ENCODE measurements around the gene TMEM74B.

Gene TMEM74B

DNA sequence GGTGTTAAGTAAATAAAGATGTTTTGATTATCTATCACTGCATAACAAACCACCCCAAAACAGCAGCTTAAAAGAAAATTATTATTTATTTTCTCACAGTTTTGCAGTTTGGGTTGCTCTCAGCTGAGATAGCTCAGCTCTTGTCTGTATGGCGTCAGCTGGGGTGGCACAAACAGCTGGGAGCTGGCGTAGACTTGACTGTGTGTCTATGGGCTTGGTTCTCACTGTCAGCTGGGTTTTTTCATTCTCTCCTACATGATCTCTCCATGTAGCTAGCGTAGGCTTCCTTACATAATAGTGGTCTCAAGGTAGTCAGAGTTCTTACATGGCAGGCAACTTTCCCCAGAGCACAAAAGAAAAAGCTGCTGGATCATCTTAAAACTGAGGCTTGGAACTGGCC lies 6.5 kb upstream of the TMEM74B start:
- no peak for TF ChIP-seq CTCF (conservative IDR thresholded peaks at IDR 0.05; ENCODE audit: low read length)
- H3K4me3 ChIP-seq (ENCODE audit: low read length) = no peak overlapping the region
- no peak for DNase-seq (ENCODE audit: low read depth)

DNA sequence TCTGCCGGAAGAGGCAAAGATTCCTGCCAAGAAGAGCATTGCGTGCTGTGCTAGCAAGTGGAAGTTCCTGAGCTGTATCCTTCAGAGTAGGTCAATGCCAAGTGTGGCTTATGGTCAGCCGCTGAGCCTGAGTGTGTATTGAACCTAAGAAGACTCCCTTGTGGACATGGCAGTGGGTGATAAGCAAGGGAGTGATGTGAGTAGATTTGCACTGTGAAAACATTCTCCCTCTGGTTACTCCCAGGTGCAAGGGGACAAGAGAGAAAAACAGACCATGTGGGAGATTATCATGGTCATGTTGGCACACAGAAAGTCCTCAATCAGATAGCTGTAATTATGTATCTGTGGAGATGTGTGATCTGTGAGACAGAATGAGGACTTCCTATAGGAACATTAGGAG lies 6.1 kb upstream of the TMEM74B start:
- no peak overlapping the region for H3K4me3 ChIP-seq (ENCODE audit: low read length)
- no peak for TF ChIP-seq CTCF (conservative IDR thresholded peaks at IDR 0.05; ENCODE audit: low read length)
- no peak for DNase-seq (ENCODE audit: low read depth)

DNA sequence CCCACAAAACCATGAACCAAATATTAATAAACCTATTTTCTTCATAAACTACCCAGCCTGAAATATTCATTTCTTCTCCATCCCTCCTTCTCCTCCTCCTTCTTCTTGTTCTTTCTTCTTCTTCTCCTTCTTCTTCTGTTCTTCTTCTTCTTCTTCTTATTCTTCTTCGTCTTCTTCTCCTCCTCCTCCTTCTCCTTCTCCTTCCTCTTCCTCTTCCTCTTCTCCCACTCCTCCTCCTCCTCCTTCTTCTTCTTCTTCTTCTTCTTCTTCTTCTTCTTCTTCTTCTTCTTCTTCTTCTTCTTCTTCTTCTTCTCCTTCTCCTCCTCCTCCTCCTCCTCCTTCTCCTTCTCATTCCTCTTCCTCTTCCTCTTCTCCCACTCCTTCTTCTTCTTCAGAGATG lies 5.0 kb upstream of the TMEM74B start:
- no peak for TF ChIP-seq CTCF (conservative IDR thresholded peaks at IDR 0.05; ENCODE audit: low read length)
- H3K4me3 ChIP-seq (ENCODE audit: low read length) = no peak overlapping the region
- DNase-seq (ENCODE audit: low read depth) = no peak

GRCh38 chr20:1188347-1188746 lies 3.6 kb upstream of the TMEM74B start:
- no peak overlapping the region for H3K4me3 ChIP-seq (ENCODE audit: low read length)
- DNase-seq (ENCODE audit: low read depth) = no peak
- no peak for TF ChIP-seq CTCF (conservative IDR thresholded peaks at IDR 0.05; ENCODE audit: low read length)

- no peak for TF ChIP-seq CTCF (conservative IDR thresholded peaks at IDR 0.05; ENCODE audit: low read length)
- H3K4me3 ChIP-seq (ENCODE audit: low read length) = no peak overlapping the region
- DNase-seq (ENCODE audit: low read depth) = no peak
These were observed 2.9 kb upstream of the TMEM74B start for GRCh38 chr20:1187605-1188171.

- DNase-seq (ENCODE audit: low read depth) = no peak
- no peak overlapping the region for H3K4me3 ChIP-seq (ENCODE audit: low read length)
- no peak for TF ChIP-seq CTCF (conservative IDR thresholded peaks at IDR 0.05; ENCODE audit: low read length)
These were observed 1.7 kb upstream of the TMEM74B start for GRCh38 chr20:1186367-1186991.

GRCh38 chr20:1185790-1186334 lies 1.1 kb upstream of the TMEM74B start:
- H3K4me3 ChIP-seq (ENCODE audit: low read length) = no peak overlapping the region
- TF ChIP-seq CTCF (conservative IDR thresholded peaks at IDR 0.05; ENCODE audit: low read length) = peak; percentile 53
- peak; percentile 23 for DNase-seq (ENCODE audit: low read depth)

All from AG10803 (cell line).